DND-41 (cell line): ENCODE results near the gene CNOT2.

Experiments used
- ATAC-seq: fragments of 200-7000 bp; cut with Tn5 transposase; 3 replicates; pipeline ENCODE4 v1.9.1; 2021; ENCODE audit warnings: low read depth; ENCODE audit not compliant: insufficient read depth
- DNase-seq: peaks from one replicate; pipeline ENCODE4 v3.0.0-alpha.2; 2020
- H2AFZ ChIP-seq: 2 replicates; pipeline ENCODE4 v1.6.0; 2012; ENCODE audit warnings: low read depth, low read length
- H3K27ac ChIP-seq: 2 replicates; pipeline ENCODE4 v1.5.1; 2012; ENCODE audit warnings: low read length, inconsistent platforms
- H3K27me3 ChIP-seq: fragments of 200-600 bp; sonication (generic); 2 replicates; pipeline ENCODE4 v1.6.0; 2012; ENCODE audit warnings: low read length, mild to moderate bottlenecking, inconsistent platforms; ENCODE audit not compliant: insufficient read depth, poor library complexity
- H3K36me3 ChIP-seq: 2 replicates; pipeline ENCODE4 v1.5.1; 2012; ENCODE audit warnings: low read length, inconsistent platforms; ENCODE audit not compliant: insufficient read depth
- H3K4me1 ChIP-seq: 2 replicates; pipeline ENCODE4 v1.5.1; 2012; ENCODE audit warnings: mild to moderate bottlenecking, low read length; ENCODE audit not compliant: insufficient read depth
- H3K4me2 ChIP-seq: 2 replicates; pipeline ENCODE4 v1.6.0; 2012; ENCODE audit warnings: mild to moderate bottlenecking, moderate library complexity, low read length, inconsistent platforms; ENCODE audit not compliant: insufficient read depth
- H3K4me3 ChIP-seq, 2 experiments: fragments of 200-600 bp in 1 of 2; shearing (Covaris generic) in 1 of 2; 2 replicates each; pipeline ENCODE4 v1.5.1; 2012 to 2016; ENCODE audit warnings: inconsistent platforms in 2 of 2, low read length in 2 of 2, mild to moderate bottlenecking in 2 of 2, low read depth in 1 of 2, moderate library complexity in 1 of 2
- H3K79me2 ChIP-seq: 2 replicates; pipeline ENCODE4 v1.6.0; 2012; ENCODE audit warnings: low read length, inconsistent platforms; ENCODE audit not compliant: insufficient read depth
- H3K9ac ChIP-seq: 2 replicates; pipeline ENCODE4 v1.6.0; 2012; ENCODE audit warnings: low read depth, mild to moderate bottlenecking, inconsistent platforms, low read length, moderate library complexity
- H3K9me3 ChIP-seq: 2 replicates; pipeline ENCODE4 v1.5.1; 2012; ENCODE audit warnings: low read length, moderate library complexity, mild to moderate bottlenecking, inconsistent platforms; ENCODE audit not compliant: insufficient read depth, severe bottlenecking
- H4K20me1 ChIP-seq: 2 replicates; pipeline ENCODE4 v1.6.0; 2012; ENCODE audit warnings: low read length; ENCODE audit not compliant: insufficient read depth
- CTCF ChIP-seq: IDR thresholded peaks from 2 replicates; pipeline ENCODE4 v1.5.1; 2012; ENCODE audit warnings: borderline replicate concordance, low read length, moderate library complexity, mild to moderate bottlenecking; ENCODE audit not compliant: poor library complexity, severe bottlenecking; ENCODE audit errors: extremely low read depth
- EZH2 ChIP-seq: IDR thresholded peaks from 3 replicates; pipeline ENCODE4 v1.6.1; 2012; ENCODE audit warnings: borderline replicate concordance, low read depth, mild to moderate bottlenecking, moderate library complexity, low read length, inconsistent platforms; ENCODE audit not compliant: severe bottlenecking

CNOT2 gene

GRCh38 chr12:70366581-70367257 lies 123.5 kb downstream of the CNOT2 start:
- Histone ChIP-seq H4K20me1 (0 out of 2 replicates have a peak, but pooled peaks cover 3% of the 10 kb centered on the region), H2AFZ (peak overlapping the region; percentile 64), H3K4me1 (peaks cover 20% of the 10 kb centered on the region), H3K27ac (no peak overlapping the region), H3K36me3 (no peaks in the 10 kb centered on the region), H3K27me3 (peaks cover 36% of the 10 kb centered on the region), H3K9ac (peak overlapping the region; percentile 52), H3K79me2 (no peaks in the 10 kb centered on the region), H3K4me3 (peak overlapping the region; percentile 27 to 84; a peak in 3 of 4 replicates), H3K4me2 (peak overlapping the region; percentile 99), H3K9me3 (no peaks in the 10 kb centered on the region)
- TF ChIP-seq EZH2 = no peak
- TF ChIP-seq CTCF = no peak
- peak; percentile 63 for ATAC-seq
- DNase-seq = peak; percentile 64

GRCh38 chr12:70367258-70368141 lies 124.3 kb downstream of the CNOT2 start:
- DNase-seq (no peak), ATAC-seq (no peak)
- Histone ChIP-seq H3K4me3 (peak overlapping the region in 1 of 2 experiments; percentile 84; a peak in 2 of 4 replicates), H3K27ac (no peak overlapping the region), H4K20me1 (0 out of 2 replicates have a peak, but pooled peaks cover 3% of the 10 kb centered on the region), H2AFZ (peak overlapping the region; percentile 64), H3K36me3 (no peaks in the 10 kb centered on the region), H3K79me2 (no peaks in the 10 kb centered on the region), H3K9ac (peak overlapping the region; percentile 52), H3K27me3 (peaks cover 33% of the 10 kb centered on the region), H3K4me1 (peaks cover 20% of the 10 kb centered on the region), H3K4me2 (peak overlapping the region; percentile 99), H3K9me3 (no peaks in the 10 kb centered on the region)
- TF ChIP-seq EZH2 = no peak
- TF ChIP-seq CTCF = no peak

GRCh38 chr12:70372881-70373280 lies 129.6 kb downstream of the CNOT2 start:
- H2AFZ ChIP-seq = no peak overlapping the region
- H3K36me3 ChIP-seq = no peaks in the 10 kb centered on the region
- TF ChIP-seq CTCF (no peak), EZH2 (no peak)
- no peak overlapping the region for H3K9ac ChIP-seq
- H3K27ac ChIP-seq = no peak overlapping the region
- no peaks in the 10 kb centered on the region for H3K27me3 ChIP-seq
- ATAC-seq (no peak), DNase-seq (no peak)
- H3K4me2 ChIP-seq = no peak overlapping the region
- no peak overlapping the region for H3K4me3 ChIP-seq
- no peaks in the 10 kb centered on the region for H4K20me1 ChIP-seq
- no peaks in the 10 kb centered on the region for H3K79me2 ChIP-seq
- H3K4me1 ChIP-seq = no peaks in the 10 kb centered on the region
- no peaks in the 10 kb centered on the region for H3K9me3 ChIP-seq
